GM10266 (cell line): Measurements from ENCODE around the gene ANKS3.

ENCODE experiments used
- DNase-seq: peaks from one replicate; pipeline ENCODE4 v3.0.0; 2012; ENCODE audit errors: extremely low spot score
- CTCF ChIP-seq: IDR thresholded peaks from 2 replicates; pipeline ENCODE4 v1.5.1; 2012; ENCODE audit warnings: mild to moderate bottlenecking, low read depth; ENCODE audit not compliant: control insufficient read depth, insufficient read depth; ENCODE audit errors: missing control alignments

The ANKS3 gene

GRCh38 chr16:4686497-4687210, 47.4 kb downstream of the ANKS3 start:
- DNase-seq: no peak

GRCh38 chr16:4685776-4686496, 48.1 kb downstream of the ANKS3 start:
- no peak for DNase-seq
- TF ChIP-seq CTCF: no peak

More at GRCh38 chr16:4686497-4687210, 47.4 kb downstream of the ANKS3 start:
- TF ChIP-seq CTCF: no peak

- no peak for TF ChIP-seq CTCF
- no peak for DNase-seq
These were observed 48.8 kb downstream of the ANKS3 start for GRCh38 chr16:4685292-4685691.

- no peak for DNase-seq
- no peak for TF ChIP-seq CTCF
These were observed 49.3 kb downstream of the ANKS3 start for GRCh38 chr16:4684763-4685162.

- no peak for DNase-seq
- TF ChIP-seq CTCF: no peak
These were observed 49.9 kb downstream of the ANKS3 start for GRCh38 chr16:4684058-4684715.

GRCh38 chr16:4683255-4684057, 50.6 kb downstream of the ANKS3 start:
- no peak for TF ChIP-seq CTCF
- DNase-seq: no peak
